NT2/D1 (cell line): ENCODE data around the gene CREB3L2.

Experiments used
- YY1 ChIP-seq: IDR thresholded peaks from 2 replicates; pipeline ENCODE4 v1.6.1; 2011; ENCODE audit not compliant: insufficient read length, insufficient read depth
- ZNF274 ChIP-seq: IDR thresholded peaks from 2 replicates; pipeline ENCODE4 v1.6.1; 2011; ENCODE audit warnings: mild to moderate bottlenecking, low read depth, low read length

- TF ChIP-seq YY1 (no peak), ZNF274 (no peak)
Measured at GRCh38 chr7:137946011-137946410, 55.9 kb downstream of the CREB3L2 start.
